DMS79 (cell line): Measurements from ENCODE around the gene ZGLP1.

ENCODE experiments used
- DNase-seq: peaks from one replicate; lab custom pipeline; 2025; lab: John Stamatoyannopoulos, UW

The ZGLP1 gene

GRCh38 chr19:10277795-10278589 is 31.6 kb downstream of the ZGLP1 start:
- DNase-seq = no peak

- DNase-seq = no peak
These were observed 35.0 kb downstream of the ZGLP1 start for GRCh38 chr19:10274589-10274988.

GRCh38 chr19:10271543-10272086 is 38.0 kb downstream of the ZGLP1 start:
- DNase-seq = no peak

- no peak for DNase-seq
These were observed 38.8 kb downstream of the ZGLP1 start, which contains the start of gene ICAM1 for GRCh38 chr19:10270616-10271394. Gene ICAM1 (plus strand): TSS chr19:10271120. CDS start chr19:10271160, 40 bp downstream.

- no peak for DNase-seq
These were observed 39.4 kb downstream of the ZGLP1 start for GRCh38 chr19:10270180-10270615.

- DNase-seq = no peak
These were observed 40.1 kb downstream of the ZGLP1 start for GRCh38 chr19:10269333-10270179.

- DNase-seq = no peak
These were observed 41.5 kb downstream of the ZGLP1 start for GRCh38 chr19:10268071-10268470.

- DNase-seq = no peak
These were observed 42.9 kb downstream of the ZGLP1 start for GRCh38 chr19:10266706-10267105.

GRCh38 chr19:10262771-10263170 is 46.8 kb downstream of the ZGLP1 start:
- DNase-seq = no peak

- no peak for DNase-seq
These were observed 49.5 kb downstream of the ZGLP1 start for GRCh38 chr19:10260141-10260584.

GRCh38 chr19:10259162-10259905 is 50.3 kb downstream of the ZGLP1 start:
- peak; percentile 78 for DNase-seq

- no peak for DNase-seq
These were observed 51.4 kb downstream of the ZGLP1 start for GRCh38 chr19:10258080-10258710.

GRCh38 chr19:10256970-10257615 is 52.5 kb downstream of the ZGLP1 start:
- DNase-seq = no peak

GRCh38 chr19:10256551-10256950 is 53.1 kb downstream of the ZGLP1 start:
- no peak for DNase-seq

GRCh38 chr19:10255358-10255757 is 54.3 kb downstream of the ZGLP1 start:
- DNase-seq = no peak
